HEK293 (cell line): ENCODE results near the gene GNAT1.

Experiments used
- CTCF ChIA-PET: fragments of 350-600 bp; formaldehyde crosslinking; extraction: SDS; loops from one replicate; lab custom pipeline; 2021; ENCODE audit warnings: antibody characterized with exemption; lab: Yijun Ruan, JAX
- POLR2A ChIA-PET: fragments of 300-600 bp; formaldehyde crosslinking; extraction: SDS; loops from one replicate; lab custom pipeline; 2020; ENCODE audit warnings: antibody characterized with exemption, inconsistent platforms; lab: Yijun Ruan, JAX
- H3K27ac ChIP-seq: fragments of 200-500 bp; sonication (Bioruptor generic); 2 replicates; pipeline ENCODE4 v1.5.1; 2014; ENCODE audit warnings: low read depth, low read length, control low read depth, inconsistent platforms; ENCODE audit errors: extremely low read depth
- H3K36me3 ChIP-seq, 2 experiments: fragments of 200-500 bp in 1 of 2; sonication (Bioruptor generic) in 1 of 2; 1 replicate in 1 of 2; 2 replicates in 1 of 2; pipeline ENCODE4 v1.5.1; 2014 to 2017; ENCODE audit warnings: inconsistent platforms in 2 of 2, low read length in 2 of 2; ENCODE audit not compliant: control insufficient read depth in 2 of 2, insufficient read depth in 1 of 2
- H3K4me1 ChIP-seq: fragments of 200-500 bp; sonication (Bioruptor generic); 2 replicates; pipeline ENCODE4 v1.5.1; 2014; ENCODE audit warnings: mild to moderate bottlenecking, low read length, inconsistent platforms; ENCODE audit not compliant: control insufficient read depth, insufficient read depth
- H3K4me3 ChIP-seq: 2 replicates; pipeline ENCODE4 v1.5.1; 2011; ENCODE audit warnings: low read depth, mild to moderate bottlenecking, control low read depth, low read length, moderate library complexity
- H3K9me3 ChIP-seq: fragments of 200-500 bp; sonication (Bioruptor generic); 2 replicates; pipeline ENCODE4 v1.5.1; 2014; ENCODE audit warnings: low read depth, low read length, inconsistent platforms; ENCODE audit not compliant: control insufficient read depth, insufficient read depth
- EGR2 ChIP-seq: fragments of 450-650 bp; formaldehyde crosslinking; IDR thresholded peaks from 2 replicates; pipeline ENCODE4 v1.5.1; 2016; ENCODE audit warnings: low read depth, missing biosample characterization, missing genetic modification characterization
- GLI4 ChIP-seq: fragments of 450-650 bp; formaldehyde crosslinking; IDR thresholded peaks from 2 replicates; pipeline ENCODE4 v1.5.1; 2016; ENCODE audit warnings: missing biosample characterization, missing genetic modification characterization
- IKZF3 ChIP-seq: fragments of 450-650 bp; IDR thresholded peaks from 2 replicates; pipeline ENCODE4 v1.5.0; 2018; ENCODE audit warnings: missing biosample characterization, mild to moderate bottlenecking, missing genetic modification characterization, moderate library complexity
- RBAK ChIP-seq: fragments of 450-650 bp; formaldehyde crosslinking; IDR thresholded peaks from 2 replicates; pipeline ENCODE4 v1.5.1; 2016; ENCODE audit warnings: missing biosample characterization, missing genetic modification characterization
- TCF7L2 ChIP-seq: IDR thresholded peaks from 2 replicates; pipeline ENCODE4 v1.6.1; 2011; ENCODE audit warnings: low read depth, mild to moderate bottlenecking, inconsistent platforms, low read length, moderate library complexity, borderline replicate concordance
- TRIM28 ChIP-seq: IDR thresholded peaks from 2 replicates; pipeline ENCODE4 v1.6.1; 2011; ENCODE audit warnings: low read length, control low read depth, borderline replicate concordance
- ZBTB1 ChIP-seq: fragments of 450-650 bp; formaldehyde crosslinking; IDR thresholded peaks from 2 replicates; pipeline ENCODE4 v1.5.1; 2016; ENCODE audit warnings: missing biosample characterization, missing genetic modification characterization
- ZBTB48 ChIP-seq: fragments of 450-650 bp; formaldehyde crosslinking; IDR thresholded peaks from 2 replicates; pipeline ENCODE4 v1.5.1; 2016; ENCODE audit warnings: missing biosample characterization, missing genetic modification characterization
- ZFP41 ChIP-seq: fragments of 450-650 bp; formaldehyde crosslinking; IDR thresholded peaks from 2 replicates; pipeline ENCODE4 v1.5.1; 2016; ENCODE audit warnings: missing biosample characterization, missing genetic modification characterization, borderline replicate concordance
- ZNF132 ChIP-seq: fragments of 450-650 bp; formaldehyde crosslinking; IDR thresholded peaks from 2 replicates; pipeline ENCODE4 v1.5.1; 2017; ENCODE audit warnings: missing biosample characterization, missing genetic modification characterization, borderline replicate concordance
- ZNF148 ChIP-seq: fragments of 450-650 bp; formaldehyde crosslinking; IDR thresholded peaks from 2 replicates; pipeline ENCODE4 v1.5.0; 2017; ENCODE audit warnings: missing biosample characterization, missing genetic modification characterization, borderline replicate concordance
- ZNF175 ChIP-seq: fragments of 450-650 bp; formaldehyde crosslinking; IDR thresholded peaks from 2 replicates; pipeline ENCODE4 v1.5.1; 2016; ENCODE audit warnings: missing biosample characterization, missing genetic modification characterization
- ZNF248 ChIP-seq: fragments of 450-650 bp; formaldehyde crosslinking; IDR thresholded peaks from 2 replicates; pipeline ENCODE4 v1.5.1; 2017; ENCODE audit warnings: missing biosample characterization, missing genetic modification characterization
- ZNF335 ChIP-seq: fragments of 450-650 bp; formaldehyde crosslinking; conservative IDR thresholded peaks from 2 replicates; pipeline ENCODE4 v1.5.1; 2016; ENCODE audit warnings: missing biosample characterization, missing genetic modification characterization
- ZNF391 ChIP-seq: fragments of 450-650 bp; formaldehyde crosslinking; IDR thresholded peaks from 2 replicates; pipeline ENCODE4 v1.5.1; 2016; ENCODE audit warnings: low read depth, missing biosample characterization, missing genetic modification characterization, borderline replicate concordance
- ZNF423 ChIP-seq: fragments of 450-650 bp; formaldehyde crosslinking; IDR thresholded peaks from 2 replicates; pipeline ENCODE4 v1.5.1; 2016; ENCODE audit warnings: missing biosample characterization, missing genetic modification characterization
- ZNF530 ChIP-seq: fragments of 450-650 bp; formaldehyde crosslinking; IDR thresholded peaks from 2 replicates; pipeline ENCODE4 v1.5.1; 2016; ENCODE audit warnings: low read depth, missing biosample characterization, missing genetic modification characterization
- ZNF571 ChIP-seq: fragments of 450-650 bp; formaldehyde crosslinking; IDR thresholded peaks from 2 replicates; pipeline ENCODE4 v1.5.0; 2017; ENCODE audit warnings: missing biosample characterization, missing genetic modification characterization
- ZNF585B ChIP-seq: fragments of 450-650 bp; formaldehyde crosslinking; IDR thresholded peaks from 2 replicates; pipeline ENCODE4 v1.5.1; 2016; ENCODE audit warnings: missing biosample characterization, missing genetic modification characterization
- ZNF623 ChIP-seq: fragments of 450-650 bp; formaldehyde crosslinking; IDR thresholded peaks from 2 replicates; pipeline ENCODE4 v1.5.1; 2016; ENCODE audit warnings: missing biosample characterization, missing genetic modification characterization
- ZNF664 ChIP-seq: fragments of 450-650 bp; formaldehyde crosslinking; IDR thresholded peaks from 2 replicates; pipeline ENCODE4 v1.5.1; 2016; ENCODE audit warnings: missing biosample characterization, missing genetic modification characterization
- ZNF677 ChIP-seq: fragments of 450-650 bp; IDR thresholded peaks from 2 replicates; pipeline ENCODE4 v1.5.0; 2018; ENCODE audit warnings: missing biosample characterization, mild to moderate bottlenecking, missing genetic modification characterization, moderate library complexity
- ZNF747 ChIP-seq: fragments of 450-650 bp; formaldehyde crosslinking; IDR thresholded peaks from 2 replicates; pipeline ENCODE4 v1.5.1; 2016; ENCODE audit warnings: missing biosample characterization, missing genetic modification characterization
- ZNF785 ChIP-seq: fragments of 450-650 bp; formaldehyde crosslinking; IDR thresholded peaks from 2 replicates; pipeline ENCODE4 v1.5.1; 2016; ENCODE audit warnings: missing biosample characterization, missing genetic modification characterization
- ZNF830 ChIP-seq: fragments of 450-650 bp; IDR thresholded peaks from 2 replicates; pipeline ENCODE4 v1.5.0; 2018; ENCODE audit warnings: missing biosample characterization, missing genetic modification characterization, low read depth, mild to moderate bottlenecking, moderate library complexity
- TF ChIP-seq, protein P1 (sequence below): fragments of 450-650 bp; formaldehyde crosslinking; IDR thresholded peaks from 2 replicates; pipeline ENCODE4 v1.5.1; 2017; ENCODE audit warnings: missing biosample characterization, missing genetic modification characterization
- TF ChIP-seq, protein P2 (sequence below): fragments of 450-650 bp; formaldehyde crosslinking; IDR thresholded peaks from 2 replicates; pipeline ENCODE4 v1.5.1; 2016; ENCODE audit warnings: missing biosample characterization, missing genetic modification characterization
- TF ChIP-seq, protein P3 (sequence below): fragments of 450-650 bp; formaldehyde crosslinking; IDR thresholded peaks from 2 replicates; pipeline ENCODE4 v1.5.1; 2016; ENCODE audit warnings: missing biosample characterization, missing genetic modification characterization
- TF ChIP-seq, protein P4 (sequence below): fragments of 450-650 bp; formaldehyde crosslinking; IDR thresholded peaks from 2 replicates; pipeline ENCODE4 v1.5.1; 2016; ENCODE audit warnings: missing biosample characterization, missing genetic modification characterization

The GNAT1 gene

GRCh38 chr3:50212971-50213370 lies 21.6 kb downstream of the GNAT1 start:
- POLR2A ChIA-PET, result no interaction called here

DNA sequence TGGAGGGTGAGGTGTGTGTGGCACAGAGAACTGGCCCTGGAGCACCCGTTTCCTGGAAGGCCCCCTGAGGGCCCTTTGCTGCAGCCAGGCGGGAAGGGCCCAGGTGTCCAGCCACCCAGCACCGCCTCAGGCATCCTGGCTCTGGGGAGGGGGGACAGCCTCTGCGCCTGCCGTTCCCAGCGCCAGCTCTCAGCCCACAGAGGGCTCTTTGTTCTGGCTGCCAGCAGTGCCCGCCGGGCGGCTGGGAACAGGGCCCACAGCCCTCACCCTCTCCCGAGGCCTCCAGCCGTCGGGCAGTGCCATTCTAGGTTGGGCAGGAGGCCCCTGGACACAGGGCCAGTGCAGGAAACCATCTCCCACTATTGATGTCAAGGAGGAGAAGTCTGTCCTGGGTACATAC lies 22.0 kb downstream of the GNAT1 start:
- POLR2A ChIA-PET, result no interaction called here
- no peak overlapping the region for H3K4me3 ChIP-seq
- no peak overlapping the region for H3K27ac ChIP-seq
- H3K36me3 ChIP-seq, result peaks cover 0 to 2% of the 10 kb centered on the region in 2 experiments; a peak in 1 of 3 replicates
- H3K9me3 ChIP-seq, result no peaks in the 10 kb centered on the region
- CTCF ChIA-PET, result interaction anchor here (0.6 to 17.6 kb wide), 2 partner anchors 20 to 59 kb away, joined by 3 to 237 read pairs; partner anchors contain the start of gene GNAT1
- no peaks in the 10 kb centered on the region for H3K4me1 ChIP-seq
- TF ChIP-seq ZNF248 (no peak), GLI4 (no peak), ZNF830 (no peak), ZBTB48 (tag by site-specific recombination) (no peak), ZNF664 (tag by site-specific recombination) (no peak), ZNF785 (no peak), ZNF148 (no peak), EGR2 (tag by site-specific recombination) (no peak), ZNF677 (tag by site-specific recombination) (no peak), TRIM28 (no peak), ZNF423 (tag by site-specific recombination) (no peak), IKZF3 (tag by site-specific recombination) (no peak), ZNF623 (tag by site-specific recombination) (no peak)
- TF ChIP-seq, protein P1, sequence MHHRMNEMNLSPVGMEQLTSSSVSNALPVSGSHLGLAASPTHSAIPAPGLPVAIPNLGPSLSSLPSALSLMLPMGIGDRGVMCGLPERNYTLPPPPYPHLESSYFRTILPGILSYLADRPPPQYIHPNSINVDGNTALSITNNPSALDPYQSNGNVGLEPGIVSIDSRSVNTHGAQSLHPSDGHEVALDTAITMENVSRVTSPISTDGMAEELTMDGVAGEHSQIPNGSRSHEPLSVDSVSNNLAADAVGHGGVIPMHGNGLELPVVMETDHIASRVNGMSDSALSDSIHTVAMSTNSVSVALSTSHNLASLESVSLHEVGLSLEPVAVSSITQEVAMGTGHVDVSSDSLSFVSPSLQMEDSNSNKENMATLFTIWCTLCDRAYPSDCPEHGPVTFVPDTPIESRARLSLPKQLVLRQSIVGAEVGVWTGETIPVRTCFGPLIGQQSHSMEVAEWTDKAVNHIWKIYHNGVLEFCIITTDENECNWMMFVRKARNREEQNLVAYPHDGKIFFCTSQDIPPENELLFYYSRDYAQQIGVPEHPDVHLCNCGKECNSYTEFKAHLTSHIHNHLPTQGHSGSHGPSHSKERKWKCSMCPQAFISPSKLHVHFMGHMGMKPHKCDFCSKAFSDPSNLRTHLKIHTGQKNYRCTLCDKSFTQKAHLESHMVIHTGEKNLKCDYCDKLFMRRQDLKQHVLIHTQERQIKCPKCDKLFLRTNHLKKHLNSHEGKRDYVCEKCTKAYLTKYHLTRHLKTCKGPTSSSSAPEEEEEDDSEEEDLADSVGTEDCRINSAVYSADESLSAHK (tag by site-specific recombination), result no peak
- TF ChIP-seq, protein P2, sequence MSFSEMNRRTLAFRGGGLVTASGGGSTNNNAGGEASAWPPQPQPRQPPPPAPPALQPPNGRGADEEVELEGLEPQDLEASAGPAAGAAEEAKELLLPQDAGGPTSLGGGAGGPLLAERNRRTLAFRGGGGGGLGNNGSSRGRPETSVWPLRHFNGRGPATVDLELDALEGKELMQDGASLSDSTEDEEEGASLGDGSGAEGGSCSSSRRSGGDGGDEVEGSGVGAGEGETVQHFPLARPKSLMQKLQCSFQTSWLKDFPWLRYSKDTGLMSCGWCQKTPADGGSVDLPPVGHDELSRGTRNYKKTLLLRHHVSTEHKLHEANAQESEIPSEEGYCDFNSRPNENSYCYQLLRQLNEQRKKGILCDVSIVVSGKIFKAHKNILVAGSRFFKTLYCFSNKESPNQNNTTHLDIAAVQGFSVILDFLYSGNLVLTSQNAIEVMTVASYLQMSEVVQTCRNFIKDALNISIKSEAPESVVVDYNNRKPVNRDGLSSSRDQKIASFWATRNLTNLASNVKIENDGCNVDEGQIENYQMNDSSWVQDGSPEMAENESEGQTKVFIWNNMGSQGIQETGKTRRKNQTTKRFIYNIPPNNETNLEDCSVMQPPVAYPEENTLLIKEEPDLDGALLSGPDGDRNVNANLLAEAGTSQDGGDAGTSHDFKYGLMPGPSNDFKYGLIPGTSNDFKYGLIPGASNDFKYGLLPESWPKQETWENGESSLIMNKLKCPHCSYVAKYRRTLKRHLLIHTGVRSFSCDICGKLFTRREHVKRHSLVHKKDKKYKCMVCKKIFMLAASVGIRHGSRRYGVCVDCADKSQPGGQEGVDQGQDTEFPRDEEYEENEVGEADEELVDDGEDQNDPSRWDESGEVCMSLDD (tag by site-specific recombination), result no peak
- TF ChIP-seq, protein P3, sequence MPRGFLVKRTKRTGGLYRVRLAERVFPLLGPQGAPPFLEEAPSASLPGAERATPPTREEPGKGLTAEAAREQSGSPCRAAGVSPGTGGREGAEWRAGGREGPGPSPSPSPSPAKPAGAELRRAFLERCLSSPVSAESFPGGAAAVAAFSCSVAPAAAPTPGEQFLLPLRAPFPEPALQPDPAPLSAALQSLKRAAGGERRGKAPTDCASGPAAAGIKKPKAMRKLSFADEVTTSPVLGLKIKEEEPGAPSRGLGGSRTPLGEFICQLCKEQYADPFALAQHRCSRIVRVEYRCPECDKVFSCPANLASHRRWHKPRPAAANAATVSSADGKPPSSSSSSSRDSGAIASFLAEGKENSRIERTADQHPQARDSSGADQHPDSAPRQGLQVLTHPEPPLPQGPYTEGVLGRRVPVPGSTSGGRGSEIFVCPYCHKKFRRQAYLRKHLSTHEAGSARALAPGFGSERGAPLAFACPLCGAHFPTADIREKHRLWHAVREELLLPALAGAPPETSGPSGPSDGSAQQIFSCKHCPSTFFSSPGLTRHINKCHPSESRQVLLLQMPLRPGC (tag by site-specific recombination), result no peak

More at GRCh38 chr3:50212971-50213370, 21.6 kb downstream of the GNAT1 start:
- Histone ChIP-seq H3K4me3 (no peak overlapping the region), H3K4me1 (no peaks in the 10 kb centered on the region), H3K36me3 (no peaks in the 10 kb centered on the region), H3K9me3 (no peaks in the 10 kb centered on the region), H3K27ac (no peak overlapping the region)
- no peak for TF ChIP-seq ZBTB1 (tag by site-specific recombination)
- TF ChIP-seq ZNF132 (tag by site-specific recombination), result no peak
- TF ChIP-seq ZNF391 (tag by site-specific recombination), result no peak
- no peak for TF ChIP-seq ZNF747 (tag by site-specific recombination)
- TF ChIP-seq ZNF585B (tag by site-specific recombination), result no peak
- no peak for TF ChIP-seq ZNF530 (tag by site-specific recombination)
- TF ChIP-seq ZNF677 (tag by site-specific recombination), result no peak
- TF ChIP-seq RBAK (tag by site-specific recombination), result no peak
- TF ChIP-seq ZFP41, result no peak
- TF ChIP-seq ZNF335 (tag by site-specific recombination), result no peak
- no peak for TF ChIP-seq ZNF571
- TF ChIP-seq, protein P4, sequence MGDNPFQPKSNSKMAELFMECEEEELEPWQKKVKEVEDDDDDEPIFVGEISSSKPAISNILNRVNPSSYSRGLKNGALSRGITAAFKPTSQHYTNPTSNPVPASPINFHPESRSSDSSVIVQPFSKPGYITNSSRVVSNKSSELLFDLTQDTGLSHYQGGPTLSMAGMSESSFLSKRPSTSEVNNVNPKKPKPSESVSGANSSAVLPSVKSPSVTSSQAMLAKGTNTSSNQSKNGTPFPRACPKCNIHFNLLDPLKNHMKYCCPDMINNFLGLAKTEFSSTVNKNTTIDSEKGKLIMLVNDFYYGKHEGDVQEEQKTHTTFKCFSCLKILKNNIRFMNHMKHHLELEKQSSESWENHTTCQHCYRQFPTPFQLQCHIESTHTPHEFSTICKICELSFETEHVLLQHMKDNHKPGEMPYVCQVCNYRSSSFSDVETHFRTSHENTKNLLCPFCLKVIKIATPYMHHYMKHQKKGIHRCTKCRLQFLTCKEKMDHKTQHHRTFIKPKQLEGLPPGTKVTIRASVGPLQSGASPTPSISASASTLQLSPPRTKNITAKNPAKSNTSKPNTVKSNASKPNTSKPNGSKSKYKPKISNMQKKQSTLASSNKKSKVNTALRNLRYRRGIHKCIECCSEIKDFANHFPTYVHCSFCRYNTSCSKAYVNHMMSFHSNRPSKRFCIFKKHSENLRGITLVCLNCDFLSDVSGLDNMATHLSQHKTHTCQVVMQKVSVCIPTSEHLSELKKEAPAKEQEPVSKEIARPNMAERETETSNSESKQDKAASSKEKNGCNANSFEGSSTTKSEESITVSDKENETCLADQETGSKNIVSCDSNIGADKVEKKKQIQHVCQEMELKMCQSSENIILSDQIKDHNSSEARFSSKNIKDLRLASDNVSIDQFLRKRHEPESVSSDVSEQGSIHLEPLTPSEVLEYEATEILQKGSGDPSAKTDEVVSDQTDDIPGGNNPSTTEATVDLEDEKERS (tag by site-specific recombination), result no peak
- TF ChIP-seq TCF7L2, result no peak
- TF ChIP-seq ZNF175 (tag by site-specific recombination), result no peak
- CTCF ChIA-PET, result interaction anchor here (0.6 to 17.6 kb wide), 2 partner anchors 20 to 59 kb away, joined by 3 to 237 read pairs; partner anchors contain the start of gene GNAT1
